ENCODE measurements around the gene MSANTD1.

MSANTD1 gene

DNA sequence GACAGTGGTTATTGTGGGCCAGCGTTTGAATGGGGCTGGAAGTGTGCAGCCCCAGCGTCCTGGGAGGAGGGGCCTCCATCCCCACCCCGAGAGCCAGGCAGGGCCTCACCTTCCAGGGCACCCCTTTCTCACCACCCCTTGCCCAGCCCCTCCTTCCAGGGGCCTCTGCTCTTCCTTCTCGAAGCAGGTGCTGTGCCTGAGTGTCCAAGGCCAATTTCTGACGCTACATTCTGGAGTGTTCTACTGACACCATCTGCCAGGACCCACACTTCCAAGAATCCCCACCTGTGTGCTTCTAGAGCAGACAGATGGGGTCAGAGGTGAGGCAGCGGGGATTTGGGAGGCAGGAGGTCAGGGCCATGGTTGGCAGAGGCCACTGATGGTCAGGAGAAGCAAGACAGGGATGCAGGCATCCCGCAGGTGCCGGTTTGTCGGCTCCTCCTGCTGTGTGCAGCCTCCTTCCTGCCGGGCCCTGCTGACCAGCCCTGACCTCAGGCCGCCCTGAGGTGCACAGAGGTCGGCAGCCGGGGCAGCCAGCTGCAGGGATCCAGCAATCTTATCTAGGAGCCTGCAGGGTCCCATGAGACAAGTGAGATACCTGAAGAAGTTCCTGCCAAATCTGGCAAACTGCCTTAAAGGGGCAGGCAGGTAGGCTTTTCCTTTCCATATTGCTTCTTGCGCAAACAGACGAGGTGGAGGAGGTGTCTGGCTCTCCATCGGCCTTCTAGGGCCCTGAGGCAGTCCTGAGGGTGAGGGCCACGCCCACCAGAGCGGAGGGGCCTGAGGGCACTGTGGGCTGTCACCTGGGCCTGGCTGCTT is 18.8 kb downstream of the MSANTD1 start:
- DNase-seq: no peak

DNA sequence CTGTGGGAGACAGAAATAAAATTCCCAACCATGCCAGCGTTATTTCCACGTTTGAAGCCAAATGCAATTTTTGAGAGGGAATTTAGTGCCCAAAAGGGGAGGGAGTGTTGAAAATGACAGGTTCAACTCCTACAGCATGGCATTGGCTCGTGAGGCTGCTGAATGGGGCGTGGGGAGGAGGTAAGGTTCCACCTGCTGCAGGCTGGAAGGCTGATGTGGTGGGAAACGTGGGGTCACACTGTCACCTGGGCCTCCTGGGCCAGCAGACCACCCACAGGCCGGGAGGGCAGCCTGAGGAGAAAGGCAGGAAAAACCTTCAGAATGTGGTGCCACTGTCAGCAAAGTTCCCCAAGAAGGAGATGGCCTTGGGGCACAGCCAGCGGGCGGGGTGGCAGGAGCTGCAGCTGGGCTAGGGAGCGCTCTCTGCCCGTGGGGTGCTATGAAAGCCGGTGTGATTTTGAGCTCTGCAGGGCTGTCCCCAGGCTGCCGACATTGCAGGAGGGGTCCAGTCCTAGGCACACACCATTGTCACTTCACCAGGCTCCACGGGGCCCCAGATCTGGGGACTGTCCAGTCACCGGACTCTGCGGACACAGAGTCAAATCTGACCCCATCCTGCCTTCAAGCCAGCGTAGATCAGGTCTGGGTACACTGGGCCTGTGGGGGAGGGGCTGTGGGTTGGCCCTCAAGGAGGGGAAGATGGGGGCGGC is 19.6 kb downstream of the MSANTD1 start:
- DNase-seq: no peak

DNA sequence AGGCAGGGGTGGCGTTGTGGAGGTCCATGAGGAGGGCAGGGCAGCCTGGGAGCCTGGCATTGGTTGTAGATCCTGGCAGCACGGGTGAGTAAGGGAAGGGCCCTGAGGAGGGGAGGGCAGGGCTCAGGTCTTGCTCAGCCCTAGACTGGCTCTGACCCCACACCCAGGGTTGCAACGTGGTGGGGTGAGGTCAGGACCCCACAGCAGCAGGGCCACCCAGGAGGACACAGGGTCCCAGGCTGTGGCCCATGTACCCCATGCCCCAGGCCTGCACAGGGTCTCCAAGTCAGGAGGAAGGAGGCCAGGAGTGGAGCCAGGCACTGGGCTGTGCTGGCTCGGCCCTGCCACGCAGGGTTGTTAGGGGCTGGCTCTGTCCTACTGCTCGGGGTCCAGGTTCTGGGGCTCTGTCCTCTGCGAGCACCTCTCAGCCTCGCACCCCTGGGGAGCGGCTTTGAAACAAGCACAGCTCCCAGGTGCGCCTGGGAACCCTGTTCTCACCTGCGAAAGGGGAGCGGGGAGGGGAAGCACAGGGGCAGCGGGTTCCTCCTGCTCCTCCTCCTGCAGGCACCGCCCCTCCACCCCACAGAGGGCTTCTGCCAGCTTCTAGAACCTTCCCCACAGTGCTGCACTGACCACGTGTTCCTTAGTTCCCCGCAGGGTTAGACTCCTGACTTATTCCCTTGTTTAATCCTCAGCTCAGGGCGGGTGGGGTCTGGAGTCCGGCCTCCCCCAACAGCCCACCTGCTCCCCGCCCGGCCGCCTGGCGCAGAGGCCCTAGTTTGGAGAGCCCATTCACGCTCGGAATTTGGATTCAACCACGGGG is 20.4 kb downstream of the MSANTD1 start:
- DNase-seq: no peak

DNA sequence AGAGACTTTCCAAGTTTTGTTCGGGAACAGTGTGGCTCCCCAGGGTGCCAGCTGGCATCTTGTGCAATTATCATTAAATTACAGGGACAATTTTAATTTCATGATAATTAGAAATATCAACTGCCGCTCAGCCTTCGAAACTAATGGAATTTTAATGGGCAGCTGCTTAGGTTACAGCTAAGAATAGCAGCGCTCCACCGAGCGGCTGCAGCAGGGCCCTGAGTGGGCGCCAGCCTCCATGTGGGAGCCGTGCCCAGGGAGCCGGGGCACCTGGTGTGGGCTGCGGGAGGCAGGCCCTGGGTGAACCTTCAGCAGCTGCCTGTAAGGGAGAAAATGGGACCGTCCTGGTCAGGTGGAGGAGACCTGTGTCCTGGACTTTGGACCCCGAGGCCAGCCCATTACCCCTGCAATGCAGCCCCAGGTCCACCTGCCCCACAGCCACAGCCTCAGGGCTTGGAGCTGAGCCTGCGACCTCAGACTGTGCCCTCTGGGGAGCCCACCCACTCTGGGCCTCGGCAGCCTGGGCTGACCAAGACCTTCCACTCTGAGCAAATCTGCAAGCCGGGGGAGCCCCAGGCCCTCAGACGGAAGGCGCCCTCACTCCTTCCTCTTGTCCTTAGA is 21.1 kb downstream of the MSANTD1 start:
- no peak for DNase-seq

DNA sequence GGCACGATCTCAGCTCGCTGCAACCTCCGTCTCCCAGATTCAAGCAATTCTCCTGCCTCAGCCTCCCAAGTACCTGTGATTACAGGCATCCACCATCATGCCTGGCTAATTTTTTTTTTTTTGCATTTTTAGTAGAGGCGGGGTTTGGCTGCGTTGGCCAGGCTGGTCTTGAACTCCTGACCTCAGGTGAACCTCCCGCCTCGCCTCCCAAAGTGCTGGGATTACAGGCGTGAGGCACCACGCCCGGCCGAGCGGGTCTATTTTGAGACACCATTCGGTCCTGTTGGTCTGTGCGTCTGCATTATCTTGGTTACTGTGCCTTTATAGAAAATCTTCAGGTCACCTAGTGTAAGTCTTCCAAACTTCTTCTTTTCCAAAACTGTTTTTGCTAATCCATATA is 22.2 kb downstream of the MSANTD1 start:
- DNase-seq: no peak

DNA sequence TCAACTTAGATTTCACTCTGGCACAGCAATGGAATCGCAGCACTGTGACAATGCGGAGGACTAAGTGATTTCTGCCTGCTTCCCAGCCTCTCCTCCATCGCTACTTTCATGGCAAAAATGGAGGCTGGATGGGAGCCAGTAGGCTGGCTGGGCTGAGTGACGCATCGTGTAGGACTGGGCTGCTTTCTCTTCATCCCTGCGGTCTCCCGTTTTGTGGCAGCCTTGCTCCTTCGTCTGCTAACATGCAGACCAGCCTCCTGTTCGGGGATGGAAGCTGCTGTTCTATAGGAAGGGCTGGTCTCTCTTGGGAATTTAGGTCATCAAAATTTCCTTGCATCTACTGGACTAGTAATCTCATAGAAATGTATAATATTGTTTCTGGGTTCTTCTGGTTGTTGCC is 28.0 kb downstream of the MSANTD1 start:
- no peak for DNase-seq

DNA sequence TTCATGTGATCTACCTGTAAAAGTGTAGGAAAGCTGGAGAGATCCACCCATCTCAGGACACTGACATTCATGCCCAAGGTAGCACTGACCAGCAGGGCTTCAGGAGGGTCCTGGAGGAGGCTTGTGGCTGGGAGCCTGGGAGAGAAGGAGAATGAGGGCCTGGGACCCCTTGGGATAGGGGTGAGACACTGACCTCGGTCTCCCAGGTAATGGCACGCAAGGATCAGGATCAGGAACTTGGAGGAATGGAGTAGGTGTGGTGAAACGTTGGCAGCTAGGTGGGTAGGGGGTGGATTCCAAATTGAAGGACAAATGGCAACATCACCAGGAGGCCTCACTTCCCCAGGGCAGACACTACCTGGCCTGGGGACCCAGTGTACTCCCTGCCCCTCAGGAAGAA is 31.5 kb downstream of the MSANTD1 start:
- DNase-seq: no peak

DNA sequence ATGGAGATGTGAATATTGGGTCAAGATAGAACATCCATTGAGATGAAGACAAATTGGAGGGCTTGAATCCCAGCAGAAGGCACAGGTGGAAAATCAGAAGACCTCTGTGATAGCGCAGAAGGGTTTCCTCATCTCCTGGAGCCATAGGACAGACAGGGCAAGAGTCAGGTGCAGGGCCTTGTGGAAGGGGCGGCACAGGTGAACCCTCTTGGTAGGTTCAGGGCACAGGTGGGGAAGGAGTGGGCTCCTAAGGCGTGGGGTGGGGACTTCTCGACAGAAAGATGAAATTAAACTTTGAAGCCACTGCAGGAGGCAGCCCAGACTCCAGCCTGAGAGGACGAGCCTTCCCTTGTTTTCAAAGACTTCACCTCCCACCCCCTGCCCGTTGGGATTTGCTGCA is 34.5 kb downstream of the MSANTD1 start:
- no peak for DNase-seq

DNA sequence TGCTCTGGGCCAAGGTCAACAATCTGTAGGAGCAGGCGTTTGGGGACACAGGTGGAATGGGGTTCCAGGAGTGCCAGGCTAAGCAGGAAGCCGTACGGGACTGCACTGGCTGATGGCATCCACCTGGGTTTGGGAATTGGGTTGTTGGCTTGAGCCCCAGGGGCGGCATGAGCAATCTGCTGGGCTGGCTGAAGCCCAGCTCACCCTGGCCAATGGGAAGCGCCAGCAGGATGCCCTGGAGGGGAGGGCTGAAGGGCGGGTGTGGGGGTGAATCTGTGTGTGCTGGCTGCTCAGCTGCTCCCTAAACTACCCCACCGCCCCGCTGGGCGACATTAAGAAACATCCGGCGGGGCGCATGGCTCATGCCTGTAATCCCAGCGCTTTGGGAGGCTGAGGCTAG is 35.0 kb downstream of the MSANTD1 start:
- no peak for DNase-seq

DNA sequence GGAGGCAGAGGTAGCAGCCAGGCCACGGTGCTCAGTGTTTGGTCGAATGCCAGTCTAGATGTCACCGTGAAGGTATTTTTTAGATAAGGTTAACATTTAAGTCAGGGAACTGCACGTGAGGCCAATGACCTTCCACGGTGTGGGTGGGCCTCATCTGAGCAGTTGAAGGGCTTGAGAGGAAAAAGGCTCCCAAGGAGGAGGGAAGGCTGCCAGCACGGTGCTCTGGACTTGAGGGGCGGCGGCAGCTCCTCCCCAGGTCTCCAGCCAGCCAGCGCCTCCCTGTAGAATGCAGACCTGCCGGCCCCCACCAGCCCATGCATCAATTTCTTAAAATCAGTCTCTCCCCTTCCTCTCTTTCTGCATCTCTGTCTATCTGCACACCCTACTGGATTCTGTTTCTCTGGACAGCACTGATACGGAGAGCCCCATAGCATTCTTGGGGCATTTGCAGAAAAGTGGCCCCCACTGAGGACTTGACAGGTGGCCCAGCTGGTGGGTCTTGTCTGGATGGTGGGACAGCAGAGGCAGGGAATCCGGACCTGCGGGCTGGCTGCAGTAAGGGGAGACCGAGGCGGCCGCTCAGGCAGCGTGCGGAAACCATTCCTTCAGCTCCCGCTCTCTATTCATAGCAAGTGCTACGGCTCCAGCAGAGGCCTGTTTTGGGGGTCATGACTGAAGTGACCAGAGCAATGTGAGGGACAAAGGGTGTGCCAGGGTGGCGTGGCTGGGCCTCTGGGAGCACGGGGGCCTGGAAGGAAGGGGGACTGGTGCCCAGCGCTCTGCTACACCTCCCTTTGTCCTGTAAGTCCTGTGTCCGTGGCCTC is 36.0 kb downstream of the MSANTD1 start:
- DNase-seq: no peak

DNA sequence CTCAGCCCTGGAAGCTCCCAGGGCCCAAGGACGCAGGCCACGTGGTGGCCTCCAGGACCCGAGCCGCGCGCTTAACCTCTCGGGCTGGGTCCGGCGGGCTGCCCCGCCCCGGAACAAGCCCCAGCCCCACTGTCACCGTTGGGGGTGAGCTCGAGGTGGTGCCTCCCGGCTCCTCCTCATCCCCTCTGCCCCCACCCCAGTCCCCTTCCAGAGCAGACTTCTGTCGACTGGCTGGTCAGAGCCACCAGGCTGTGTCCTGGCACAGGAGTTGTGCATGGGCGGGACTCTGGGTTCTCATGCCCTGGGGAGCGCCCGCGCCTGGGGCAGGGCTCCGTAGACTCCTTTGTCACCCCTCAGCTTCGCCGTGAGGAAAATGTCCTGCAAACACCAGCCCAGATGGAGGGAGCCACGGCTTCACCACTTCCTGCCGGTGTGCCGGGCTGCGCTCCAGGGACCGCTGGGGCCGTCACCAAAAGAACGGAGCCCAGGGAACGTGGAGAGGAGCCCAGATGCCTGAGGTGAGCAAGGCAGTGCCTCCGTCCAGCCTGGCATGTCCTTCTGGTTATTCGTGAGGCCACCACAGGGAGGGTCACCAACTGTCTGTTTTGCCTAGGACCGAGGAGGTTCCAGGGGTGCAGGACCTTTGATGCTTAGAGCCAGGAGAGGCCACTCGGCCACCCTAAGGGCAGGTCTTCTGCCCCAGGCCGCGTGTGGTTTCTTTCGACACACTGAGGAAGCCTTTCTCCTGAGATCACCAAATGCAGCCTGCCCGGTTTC is 36.8 kb downstream of the MSANTD1 start:
- DNase-seq: no peak

DNA sequence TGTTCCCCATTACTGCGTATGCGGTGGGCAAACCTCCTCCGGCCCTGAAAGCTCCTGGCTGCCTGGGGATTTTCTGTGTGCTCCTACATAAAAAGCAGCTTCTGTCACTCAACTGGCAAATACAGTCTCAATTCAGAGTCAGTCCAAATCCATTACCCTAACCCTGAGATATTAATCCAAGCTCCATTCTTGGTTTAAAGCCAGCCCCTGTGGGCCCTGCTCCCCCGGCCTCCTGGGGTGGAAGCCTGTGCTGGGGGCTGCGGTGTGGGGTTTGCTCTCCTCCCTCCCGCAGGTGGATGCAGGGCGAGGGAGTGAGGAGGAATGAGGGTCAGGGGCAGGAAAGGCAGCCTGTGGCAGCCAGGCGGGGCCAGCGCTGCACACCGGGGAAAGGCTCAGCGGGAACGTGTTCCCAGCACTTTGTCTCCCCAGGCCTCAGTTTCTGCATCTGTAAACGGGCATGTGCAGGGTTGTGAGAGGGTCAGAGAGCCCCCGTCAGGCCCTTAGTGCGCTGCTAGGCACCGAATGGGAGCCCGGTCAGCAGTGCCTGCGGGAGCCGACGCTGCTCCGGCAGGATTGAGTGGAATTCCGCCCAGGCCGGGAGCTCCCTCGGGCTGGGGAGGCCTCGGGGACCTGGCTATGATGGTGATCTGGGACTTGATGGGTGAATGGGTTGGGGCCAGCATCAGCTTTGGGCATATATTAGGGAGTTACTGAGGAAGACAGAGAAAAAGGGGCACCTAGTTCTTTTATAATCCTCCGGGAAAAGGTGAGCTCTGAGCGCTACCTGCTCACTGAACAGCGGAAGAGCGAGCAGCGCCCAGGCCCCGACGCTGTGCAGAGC is 37.6 kb downstream of the MSANTD1 start:
- no peak for DNase-seq

DNA sequence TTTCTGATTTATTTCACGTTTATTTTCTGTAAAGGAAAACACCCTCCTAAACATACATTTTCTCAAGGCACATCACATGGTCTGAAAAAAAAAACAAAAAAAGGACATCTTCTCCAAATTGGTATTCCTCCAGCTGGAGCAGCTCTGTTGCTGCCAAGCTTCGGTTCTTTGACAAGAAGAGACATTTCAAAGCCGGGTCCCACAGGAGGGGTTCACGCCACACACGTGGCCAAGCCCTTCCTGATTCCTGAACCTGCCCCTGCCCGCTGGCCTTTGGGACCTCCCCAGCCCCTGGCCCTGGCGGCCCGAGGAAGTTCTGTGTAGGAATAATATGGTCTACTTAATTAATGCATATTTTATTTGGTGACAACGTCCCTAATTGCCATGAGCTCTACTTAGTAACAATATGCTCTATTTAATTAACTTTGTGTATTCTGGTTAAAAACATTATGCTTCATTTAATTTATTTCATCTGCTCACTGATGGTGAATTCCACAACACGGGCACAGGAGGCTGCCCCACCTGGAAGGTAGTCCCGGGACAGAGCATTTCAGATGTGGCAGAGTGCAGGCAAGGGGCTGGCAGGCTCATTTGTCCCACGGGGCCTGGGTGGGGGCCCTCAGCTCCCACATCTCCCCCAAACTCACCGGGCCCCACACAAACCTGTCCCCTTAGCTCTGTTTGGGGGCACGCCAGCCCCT is 38.5 kb downstream of the MSANTD1 start:
- DNase-seq: no peak

DNA sequence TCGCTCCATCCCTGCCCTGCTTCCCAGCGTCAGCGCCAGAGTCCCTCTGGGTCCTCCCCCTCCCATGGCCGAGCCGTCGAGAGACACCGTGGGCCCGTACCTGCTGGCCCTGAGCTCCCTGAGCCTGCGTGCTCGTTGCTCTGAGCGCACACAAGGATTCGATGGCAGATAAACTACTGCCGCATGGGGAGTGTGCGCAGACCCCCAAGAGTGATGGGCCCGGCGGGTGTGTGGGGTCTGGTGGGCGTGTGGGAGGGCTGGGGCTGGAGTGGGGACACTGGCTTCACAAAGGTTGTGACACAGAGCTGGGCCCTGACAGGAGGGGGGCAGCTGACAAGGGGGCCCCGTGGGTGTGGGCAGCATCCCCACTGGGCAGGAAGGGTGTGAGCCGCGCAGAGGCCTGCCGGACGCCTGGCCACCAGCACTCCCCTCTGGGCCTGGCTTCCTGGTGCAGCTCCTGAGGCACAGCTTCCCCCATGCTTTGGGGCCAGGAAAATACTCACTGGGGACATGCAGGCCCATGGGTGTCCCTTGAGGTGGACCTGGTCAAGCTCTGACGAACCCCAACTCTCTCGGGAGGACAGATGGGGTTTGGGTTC is 39.1 kb downstream of the MSANTD1 start:
- DNase-seq: no peak

DNA sequence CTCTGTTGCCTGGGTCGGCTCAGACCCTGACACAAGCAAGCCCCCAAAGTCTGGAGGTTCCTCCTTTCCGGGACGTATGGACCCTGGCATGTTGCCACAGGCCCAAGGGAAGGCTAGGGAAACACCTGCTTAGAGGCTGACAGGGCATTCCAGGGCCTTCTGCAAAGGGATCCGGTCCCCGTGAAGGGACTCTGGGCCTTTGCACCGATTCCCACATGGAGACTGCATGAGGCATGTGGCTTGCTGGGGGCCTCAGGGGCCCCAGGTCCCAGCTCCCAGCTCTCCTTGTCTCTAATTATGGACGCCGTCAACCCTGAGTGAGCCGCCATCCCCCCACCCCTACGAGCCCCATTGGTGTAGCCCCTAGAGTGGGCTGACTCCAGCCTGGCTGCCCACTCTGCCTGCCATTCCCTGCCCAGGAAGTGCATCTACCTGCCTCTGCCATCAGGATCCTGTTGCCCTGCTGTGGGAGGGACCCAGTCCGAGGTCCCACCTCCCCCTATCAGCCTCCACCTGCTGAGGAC is 39.7 kb downstream of the MSANTD1 start:
- DNase-seq: no peak

DNA sequence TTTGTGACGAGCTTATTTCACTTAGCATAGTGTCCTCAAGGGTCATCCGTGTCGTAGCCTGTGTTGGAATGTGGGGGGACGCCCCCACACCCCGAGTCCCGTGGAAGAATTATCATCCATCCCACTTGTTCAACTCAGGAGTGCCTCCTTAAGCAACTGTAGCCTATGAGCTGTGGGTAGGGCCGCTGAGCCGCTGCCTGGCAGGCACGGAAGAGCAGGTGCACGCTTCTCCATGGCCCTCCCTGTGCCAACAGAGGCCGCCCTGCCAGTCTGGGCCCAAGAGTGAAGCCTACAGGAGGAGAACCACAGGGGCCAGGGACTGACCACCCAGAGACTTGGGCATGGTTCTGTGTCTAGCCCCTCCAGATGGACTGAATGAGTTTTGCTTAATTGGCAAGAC is 41.5 kb downstream of the MSANTD1 start:
- DNase-seq: no peak

DNA sequence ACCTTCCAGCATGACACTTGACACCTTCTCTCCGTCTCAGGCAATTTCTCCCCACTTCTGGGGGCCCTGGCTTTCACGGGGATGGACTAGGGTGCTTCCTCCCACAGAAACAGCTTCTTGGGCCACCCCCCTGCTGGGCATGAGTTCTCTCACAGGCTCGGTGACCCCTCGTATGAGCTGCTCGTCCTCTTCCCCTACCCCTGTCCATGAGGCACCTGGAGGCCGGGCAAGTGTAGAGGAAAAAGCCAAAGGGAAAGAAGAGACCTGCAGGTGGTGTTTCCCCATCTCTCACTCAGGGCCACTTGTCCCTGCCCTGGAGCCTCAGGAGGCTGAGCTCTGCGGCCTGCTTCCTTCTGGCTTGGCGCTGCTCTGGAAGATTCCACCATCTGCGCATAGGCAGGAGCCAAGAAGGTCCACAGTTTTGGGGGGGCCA is 41.9 kb downstream of the MSANTD1 start:
- DNase-seq: no peak

DNA sequence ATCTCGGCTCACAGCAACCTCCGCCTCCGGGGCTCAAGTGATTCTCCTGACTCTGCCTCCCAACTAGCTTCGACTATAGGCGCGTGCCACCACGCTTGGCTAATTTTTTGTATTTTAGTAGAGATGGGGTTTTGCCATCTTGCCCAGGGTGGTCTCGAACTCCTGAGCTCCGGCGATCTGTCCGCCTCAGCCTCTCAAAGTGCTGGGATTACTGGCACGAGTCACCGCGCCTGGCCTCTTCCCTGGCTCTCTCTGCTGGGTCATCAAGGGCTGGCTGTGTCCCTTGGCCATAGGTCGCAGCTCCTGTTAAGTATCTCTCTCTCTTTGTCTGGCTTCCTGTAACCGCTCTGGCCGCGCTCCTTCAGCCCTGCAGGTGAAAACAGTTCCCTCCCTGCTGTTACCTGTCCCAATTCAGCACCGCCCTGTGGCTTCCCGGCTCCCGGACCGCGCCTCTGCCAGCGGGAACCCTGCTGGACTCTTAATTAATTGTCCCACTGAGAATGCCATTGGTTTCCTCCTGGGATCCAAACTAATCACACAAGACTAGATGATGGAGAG is 42.5 kb downstream of the MSANTD1 start:
- DNase-seq: peak; percentile 34

All from NCI-H1092 treated with DMSO at 0.1 percent for 48 hours (cell line).